Sigmoid colon (tissue), 7 donors: ENCODE results near the gene CSRP1. TPM values are rescaled to one million over a fixed set of nuclear protein-coding genes. Genes with fewer than 3 reads are reported as not detected.

ENCODE experiments used
- DNase-seq: peaks from one replicate; pipeline ENCODE4 v3.0.0-alpha.2; 2019
- H3K27ac ChIP-seq, 4 donors: fragments of 200-600 bp; sonication (generic); one replicate each; pipeline ENCODE4 v1.5.1; 2016 to 2019; ENCODE audit warnings: mild to moderate bottlenecking in 1 of 4
- H3K27me3 ChIP-seq, 3 donors: fragments of 200-600 bp; sonication (generic); one replicate each; pipeline ENCODE4 v1.5.1; 2019; ENCODE audit warnings: mild to moderate bottlenecking in 1 of 3
- H3K36me3 ChIP-seq, 4 donors: fragments of 200-600 bp; sonication (generic); one replicate each; pipeline ENCODE4 v1.5.1; 2016 to 2019
- H3K4me1 ChIP-seq, 4 donors: fragments of 200-600 bp; sonication (generic); one replicate each; pipeline ENCODE4 v1.5.1; 2017 to 2019
- H3K4me3 ChIP-seq, 4 donors: fragments of 200-600 bp; sonication (generic); one replicate each; pipeline ENCODE4 v1.5.1; 2017 to 2019; ENCODE audit warnings: mild to moderate bottlenecking in 2 of 4, moderate library complexity in 1 of 4
- H3K9me3 ChIP-seq, 4 donors: fragments of 200-600 bp in 3 of 4; sonication (generic) in 3 of 4; one replicate each; pipeline versions ENCODE4 v1.5.1 to v1.6.1; 2013 to 2019
- EP300 ChIP-seq, 4 donors: sonication (generic); formaldehyde crosslinking; IDR thresholded peaks; one replicate each; pipeline ENCODE4 v1.6.1; 2017; ENCODE audit warnings: antibody characterized with exemption in 4 of 4
- POLR2A ChIP-seq, 2 donors: fragments of 450-650 bp; IDR thresholded peaks; one replicate each; pipeline ENCODE4 v1.6.1; 2016; ENCODE audit warnings: antibody characterized with exemption in 2 of 2, mild to moderate bottlenecking in 2 of 2, moderate library complexity in 2 of 2
- POLR2AphosphoS5 ChIP-seq, 4 donors: sonication (generic); formaldehyde crosslinking; IDR thresholded peaks; one replicate each; pipeline ENCODE4 v1.6.1; 2017; ENCODE audit warnings: antibody characterized with exemption in 4 of 4
- WGBS, 2 donors: extraction: QIAGEN DNeasy Blood & Tissue Kit; methylation state at CpG; one replicate each; pipeline ENCODE4 v1.1.7; 2013; 5-methylcytosine and 5-hydroxymethylcytosine counted together
- intact Hi-C: fragments of 100-400 bp; cut with DNase I; formaldehyde crosslinking; loops from one replicate; pipeline ENCODE4 v1.15.1; 2023
- polyA plus RNA-seq, 3 donors: library from polyadenylated mRNA; stranded (reverse); fragments of 200-250 nt; gene quantifications; one replicate each; pipeline ENCODE4 v1.2.3, GENCODE V29; 2013
- total RNA-seq, 4 donors: library from RNA; depleted of rRNA; stranded (reverse); fragments of >200 nt; gene quantifications; one replicate each; pipeline ENCODE4 v1.1.0, GENCODE V29; 2016
- TF ChIP-seq, protein P1 (sequence below), 4 experiments: fragments of 450-650 bp in 3 of 4; fragments of 200-600 bp in 1 of 4; IDR thresholded peaks; one replicate each; pipeline ENCODE4 v1.5.1; 2016 to 2019; ENCODE audit warnings: antibody characterized with exemption in 4 of 4, mild to moderate bottlenecking in 3 of 4, moderate library complexity in 2 of 4
- donor health status: healthy with polysubstance abuse.
- donor health status: Bipolar disorder and iron deficiency.
- donor health status: healthy.

CSRP1 gene
- total and polyA plus RNA-seq, 7 donors = 189 to 8,467 (median 4,737) TPM

DNA sequence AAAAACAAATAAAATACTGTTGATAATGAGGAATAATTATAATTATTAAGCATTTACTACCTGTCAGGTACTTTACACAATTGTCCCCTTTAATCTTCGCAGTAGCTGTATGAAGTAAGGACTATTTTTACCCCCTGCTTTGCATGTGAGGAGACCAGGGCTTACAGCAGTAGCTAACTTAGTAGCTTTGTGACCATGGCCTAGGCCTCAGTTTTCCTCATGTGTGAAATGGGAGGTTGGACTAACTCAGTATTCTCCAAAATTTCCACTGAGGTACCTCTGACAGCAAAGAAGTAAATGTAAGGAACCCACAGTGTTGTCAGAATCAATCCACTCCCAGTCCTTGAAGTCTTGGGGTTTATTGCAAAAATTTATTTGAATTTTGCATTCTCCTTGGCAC is 3.8 kb upstream of the CSRP1 start:
- TF ChIP-seq, protein P1, sequence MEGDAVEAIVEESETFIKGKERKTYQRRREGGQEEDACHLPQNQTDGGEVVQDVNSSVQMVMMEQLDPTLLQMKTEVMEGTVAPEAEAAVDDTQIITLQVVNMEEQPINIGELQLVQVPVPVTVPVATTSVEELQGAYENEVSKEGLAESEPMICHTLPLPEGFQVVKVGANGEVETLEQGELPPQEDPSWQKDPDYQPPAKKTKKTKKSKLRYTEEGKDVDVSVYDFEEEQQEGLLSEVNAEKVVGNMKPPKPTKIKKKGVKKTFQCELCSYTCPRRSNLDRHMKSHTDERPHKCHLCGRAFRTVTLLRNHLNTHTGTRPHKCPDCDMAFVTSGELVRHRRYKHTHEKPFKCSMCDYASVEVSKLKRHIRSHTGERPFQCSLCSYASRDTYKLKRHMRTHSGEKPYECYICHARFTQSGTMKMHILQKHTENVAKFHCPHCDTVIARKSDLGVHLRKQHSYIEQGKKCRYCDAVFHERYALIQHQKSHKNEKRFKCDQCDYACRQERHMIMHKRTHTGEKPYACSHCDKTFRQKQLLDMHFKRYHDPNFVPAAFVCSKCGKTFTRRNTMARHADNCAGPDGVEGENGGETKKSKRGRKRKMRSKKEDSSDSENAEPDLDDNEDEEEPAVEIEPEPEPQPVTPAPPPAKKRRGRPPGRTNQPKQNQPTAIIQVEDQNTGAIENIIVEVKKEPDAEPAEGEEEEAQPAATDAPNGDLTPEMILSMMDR (IDR thresholded peaks at IDR 0.05) = no peak
- TF ChIP-seq POLR2AphosphoS5 (IDR thresholded peaks at IDR 0.05) (no peak), EP300 (IDR thresholded peaks at IDR 0.05) (no peak), POLR2A (IDR thresholded peaks at IDR 0.05) (no peak)
- Histone ChIP-seq H3K4me3 (no peak overlapping the region), H3K4me1 (peaks cover 0 to 60% (median 43%) of the 10 kb centered on the region in 4 donors), H3K27ac (peak overlapping the region; percentile 81 to 98 (median 93)), H3K9me3 (no peaks in the 10 kb centered on the region), H3K27me3 (no peaks in the 10 kb centered on the region), H3K36me3 (no peaks in the 10 kb centered on the region)
- no peak for DNase-seq
- intact Hi-C loops = loop anchor here (5.0 kb wide), 1 partner anchor 258 kb away; no protein-coding TSS in a partner anchor
- WGBS, 2 donors = 91 to 92% methylated on average over 1 of the region's 1 CpG

DNA sequence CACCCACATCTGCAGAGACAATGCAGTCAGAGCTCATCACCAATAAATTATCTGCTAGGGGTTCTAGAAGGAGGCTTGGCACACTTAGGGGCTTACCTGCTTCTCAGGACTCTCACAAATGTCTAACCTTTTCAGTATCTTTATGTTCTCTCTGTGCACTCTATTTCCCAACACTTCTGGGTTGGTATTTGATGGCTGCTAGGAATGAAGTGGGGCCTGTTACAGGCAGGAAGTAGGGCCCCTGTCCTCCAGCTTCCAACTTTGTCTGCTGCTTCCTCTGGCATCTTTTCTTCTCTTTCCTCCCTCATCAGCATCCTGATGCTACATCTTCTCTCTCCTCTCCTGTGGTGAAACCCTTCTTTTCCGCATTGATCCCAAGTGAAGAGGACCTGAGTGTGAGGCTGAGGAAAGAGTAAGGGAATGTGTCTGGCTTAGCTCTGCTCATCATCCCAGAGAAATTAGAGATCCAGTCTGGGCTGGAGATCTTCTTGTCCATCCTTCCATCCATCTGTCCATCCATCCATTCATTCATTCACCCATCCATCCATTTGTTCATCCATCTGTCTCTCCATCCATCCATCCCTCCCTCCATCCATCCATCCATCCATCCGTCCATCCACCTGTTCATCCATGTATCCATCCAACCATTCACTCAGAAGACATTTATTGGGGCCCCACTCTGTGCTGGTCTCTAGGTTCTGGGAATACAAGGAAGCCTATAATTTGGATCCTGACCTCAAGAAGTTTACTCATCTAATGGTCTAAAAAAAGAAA is 2.9 kb upstream of the CSRP1 start:
- Histone ChIP-seq H3K27me3 (no peaks in the 10 kb centered on the region), H3K4me3 (no peak overlapping the region), H3K36me3 (no peaks in the 10 kb centered on the region), H3K4me1 (peaks cover 0 to 69% (median 45%) of the 10 kb centered on the region in 4 donors), H3K27ac (peak overlapping the region; percentile 92 to 98 (median 96)), H3K9me3 (no peaks in the 10 kb centered on the region)
- intact Hi-C loops = loop anchor here (2.0 to 5.0 kb wide), 2 partner anchors 53 to 257 kb away; no protein-coding TSS in a partner anchor
- WGBS, 2 donors = 95 to 100% methylated on average over 2 of the region's 2 CpGs
- DNase-seq = peak; percentile 26
- no peak for TF ChIP-seq POLR2AphosphoS5 (IDR thresholded peaks at IDR 0.05)
- TF ChIP-seq, protein P1 (IDR thresholded peaks at IDR 0.05) = no peak
- no peak for TF ChIP-seq POLR2A (IDR thresholded peaks at IDR 0.05)
- no peak for TF ChIP-seq EP300 (IDR thresholded peaks at IDR 0.05)

- H3K9me3 ChIP-seq = no peaks in the 10 kb centered on the region
- peak overlapping the region; percentile 92 to 98 (median 96) for H3K27ac ChIP-seq
- TF ChIP-seq POLR2AphosphoS5 (IDR thresholded peaks at IDR 0.05) (peak in 3 of 4 donors; percentile 36 to 76 (median 46)), EP300 (IDR thresholded peaks at IDR 0.05) (peak in 1 of 4 donors; percentile 87), POLR2A (IDR thresholded peaks at IDR 0.05) (no peak)
- TF ChIP-seq, protein P1 (IDR thresholded peaks at IDR 0.05) = no peak
- peaks cover 0 to 67% (median 45%) of the 10 kb centered on the region in 4 donors for H3K4me1 ChIP-seq
- no peaks in the 10 kb centered on the region for H3K27me3 ChIP-seq
- intact Hi-C loops = loop anchor here (2.0 kb wide), 1 partner anchor 52 kb away; no protein-coding TSS in a partner anchor
- H3K4me3 ChIP-seq = no peak overlapping the region
- DNase-seq = peak; percentile 64
- WGBS, 2 donors = 88 to 93% methylated on average over 2 of the region's 2 CpGs
- no peaks in the 10 kb centered on the region for H3K36me3 ChIP-seq
Observed at GRCh38 chr1:201508809-201509208, 1.9 kb upstream of the CSRP1 start.

GRCh38 chr1:201507360-201507675 is 395 bp upstream of the CSRP1 start:
- Histone ChIP-seq H3K27me3 (no peaks in the 10 kb centered on the region), H3K36me3 (peaks cover 0 to 9% (median 4%) of the 10 kb centered on the region in 4 donors), H3K27ac (peak overlapping the region; percentile 92 to 98 (median 96)), H3K4me3 (peak overlapping the region; percentile 71 to 92 (median 78)), H3K4me1 (peaks cover 0 to 63% (median 47%) of the 10 kb centered on the region in 4 donors), H3K9me3 (no peaks in the 10 kb centered on the region)
- no peak for TF ChIP-seq POLR2A (IDR thresholded peaks at IDR 0.05)
- no peak for TF ChIP-seq POLR2AphosphoS5 (IDR thresholded peaks at IDR 0.05)
- TF ChIP-seq, protein P1 (IDR thresholded peaks at IDR 0.05) = no peak
- no peak for TF ChIP-seq EP300 (IDR thresholded peaks at IDR 0.05)
- WGBS, 2 donors = 13 to 24% methylated on average over 11 of the region's 11 CpGs
- no peak for DNase-seq
- intact Hi-C loops = no loop called here
